SU-DHL-6 (cell line): ENCODE data around the gene RIN3.

Experiments
- H2AFZ ChIP-seq: fragments of 200-600 bp; sonication (generic); 2 replicates; pipeline ENCODE4 v1.6.1; 2014; ENCODE audit warnings: low read depth, mild to moderate bottlenecking, moderate library complexity, mixed read lengths, antibody characterized with exemption, low read length; ENCODE audit not compliant: severe bottlenecking
- H3F3A ChIP-seq: fragments of 200-600 bp; shearing (Covaris generic); 2 replicates; pipeline ENCODE4 v1.6.0; 2016; ENCODE audit warnings: antibody characterized with exemption, mild to moderate bottlenecking; ENCODE audit not compliant: insufficient read depth
- H3K27ac ChIP-seq: fragments of 200-600 bp; sonication (generic); 2 replicates; pipeline ENCODE4 v1.5.1; 2016; ENCODE audit warnings: low read depth, mild to moderate bottlenecking, low read length, moderate library complexity, mixed read lengths
- H3K27me3 ChIP-seq: fragments of 200-600 bp; sonication (generic), shearing (Covaris generic); 2 replicates; pipeline ENCODE4 v1.6.0; 2014; ENCODE audit warnings: mild to moderate bottlenecking, low read length
- H3K36me3 ChIP-seq: fragments of 200-600 bp; sonication (generic); 2 replicates; pipeline ENCODE4 v1.6.1; 2014; ENCODE audit warnings: mild to moderate bottlenecking, low read length, mixed read lengths
- H3K4me2 ChIP-seq: fragments of 300-600, 200-600 bp; shearing (Covaris generic), sonication (generic); 2 replicates; pipeline ENCODE4 v1.6.0; 2014; ENCODE audit warnings: low read length, low read depth, mild to moderate bottlenecking; ENCODE audit not compliant: poor library complexity, severe bottlenecking
- H3K4me3 ChIP-seq: fragments of 200-600 bp; sonication (generic); 2 replicates; pipeline ENCODE4 v1.5.1; 2014; ENCODE audit warnings: antibody characterized with exemption, low read length, mild to moderate bottlenecking, mixed read lengths; ENCODE audit not compliant: insufficient read depth, poor library complexity, severe bottlenecking
- H3K79me2 ChIP-seq: fragments of 200-600 bp; sonication (generic); 2 replicates; pipeline ENCODE4 v1.6.1; 2014; ENCODE audit warnings: mild to moderate bottlenecking, low read length, moderate library complexity; ENCODE audit not compliant: insufficient read depth
- H3K9ac ChIP-seq: fragments of 200-600 bp; sonication (generic); 2 replicates; pipeline ENCODE4 v1.7.0; 2014; ENCODE audit warnings: mild to moderate bottlenecking, low read length
- H3K9me2 ChIP-seq: fragments of 200-600 bp; sonication (generic); replicated peaks from 2 replicates; pipeline ENCODE4 v1.6.1; 2014; ENCODE audit warnings: low read length; ENCODE audit not compliant: insufficient read depth
- H3K9me3 ChIP-seq: fragments of 200-600 bp; sonication (generic); 2 replicates; pipeline ENCODE4 v1.6.1; 2014; ENCODE audit warnings: low read length, mixed read lengths; ENCODE audit not compliant: insufficient read depth
- H4K20me1 ChIP-seq: fragments of 200-600 bp; sonication (generic); 2 replicates; pipeline ENCODE4 v1.6.1; 2014; ENCODE audit warnings: low read depth, mild to moderate bottlenecking, antibody characterized with exemption, low read length, moderate library complexity, mixed read lengths
- EZH2phosphoT487 ChIP-seq: fragments of 200-600 bp; sonication (generic), shearing (Covaris generic); conservative IDR thresholded peaks from 2 replicates; pipeline ENCODE4 v1.6.1; 2018; ENCODE audit warnings: mild to moderate bottlenecking, antibody characterized with exemption, low read length, moderate library complexity, mixed read lengths
- TF ChIP-seq, protein P1 (sequence below): fragments of 200-600 bp; sonication (generic); IDR thresholded peaks from one replicate; pipeline ENCODE4 v1.5.1; 2017; ENCODE audit warnings: antibody characterized with exemption, mild to moderate bottlenecking, low read length, moderate library complexity; ENCODE audit not compliant: insufficient read depth, poor library complexity, severe bottlenecking

Gene RIN3

DNA sequence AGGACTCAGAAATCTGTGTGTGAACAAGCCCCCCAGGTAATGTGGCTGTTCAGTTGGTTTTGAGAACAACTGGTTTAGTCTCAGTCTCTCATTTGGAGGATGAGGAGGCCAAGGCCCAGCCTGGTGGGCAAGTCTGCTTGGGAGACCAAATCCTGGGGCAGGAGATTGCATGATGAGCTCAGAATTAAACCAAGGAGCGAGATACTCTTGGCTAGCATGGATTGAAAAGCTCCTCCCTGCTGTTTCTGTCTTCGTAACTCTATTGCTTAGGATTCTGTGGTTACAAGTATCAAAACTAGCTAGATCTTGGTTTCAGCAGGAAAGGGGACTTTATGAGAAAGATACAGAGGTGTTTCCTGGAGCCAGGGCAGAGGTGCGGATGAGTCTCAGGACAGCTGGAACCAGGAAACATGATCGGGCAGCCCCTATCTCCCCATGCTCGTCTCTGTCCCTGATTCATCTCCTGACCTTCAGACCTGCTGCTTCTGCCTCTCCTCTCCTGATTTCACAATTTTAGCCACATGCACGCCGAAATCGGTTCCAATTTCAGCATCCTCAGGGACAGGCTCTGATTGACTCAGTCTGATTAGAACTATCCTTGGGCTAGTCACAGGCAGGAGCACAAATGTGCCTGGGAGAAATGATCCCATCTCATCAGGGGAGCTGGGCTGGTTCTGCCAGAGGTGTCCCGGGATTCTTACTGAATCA, 40.2 kb upstream of the RIN3 start:
- Histone ChIP-seq H3K27ac (no peak overlapping the region), H3K36me3 (no peaks in the 10 kb centered on the region), H3K9me2 (no peaks in the 10 kb centered on the region), H3K9me3 (no peaks in the 10 kb centered on the region), H3K79me2 (no peaks in the 10 kb centered on the region), H3K27me3 (no peaks in the 10 kb centered on the region), H3K4me2 (no peak overlapping the region), H4K20me1 (no peaks in the 10 kb centered on the region), H3F3A (no peaks in the 10 kb centered on the region), H2AFZ (no peak overlapping the region), H3K9ac (no peak overlapping the region), H3K4me3 (no peak overlapping the region)
- no peak for TF ChIP-seq EZH2phosphoT487
- TF ChIP-seq, protein P1, sequence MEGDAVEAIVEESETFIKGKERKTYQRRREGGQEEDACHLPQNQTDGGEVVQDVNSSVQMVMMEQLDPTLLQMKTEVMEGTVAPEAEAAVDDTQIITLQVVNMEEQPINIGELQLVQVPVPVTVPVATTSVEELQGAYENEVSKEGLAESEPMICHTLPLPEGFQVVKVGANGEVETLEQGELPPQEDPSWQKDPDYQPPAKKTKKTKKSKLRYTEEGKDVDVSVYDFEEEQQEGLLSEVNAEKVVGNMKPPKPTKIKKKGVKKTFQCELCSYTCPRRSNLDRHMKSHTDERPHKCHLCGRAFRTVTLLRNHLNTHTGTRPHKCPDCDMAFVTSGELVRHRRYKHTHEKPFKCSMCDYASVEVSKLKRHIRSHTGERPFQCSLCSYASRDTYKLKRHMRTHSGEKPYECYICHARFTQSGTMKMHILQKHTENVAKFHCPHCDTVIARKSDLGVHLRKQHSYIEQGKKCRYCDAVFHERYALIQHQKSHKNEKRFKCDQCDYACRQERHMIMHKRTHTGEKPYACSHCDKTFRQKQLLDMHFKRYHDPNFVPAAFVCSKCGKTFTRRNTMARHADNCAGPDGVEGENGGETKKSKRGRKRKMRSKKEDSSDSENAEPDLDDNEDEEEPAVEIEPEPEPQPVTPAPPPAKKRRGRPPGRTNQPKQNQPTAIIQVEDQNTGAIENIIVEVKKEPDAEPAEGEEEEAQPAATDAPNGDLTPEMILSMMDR = no peak

- H3K4me2 ChIP-seq = no peak overlapping the region
- H3K9ac ChIP-seq = no peak overlapping the region
- no peaks in the 10 kb centered on the region for H3K9me2 ChIP-seq
- H3K36me3 ChIP-seq = no peaks in the 10 kb centered on the region
- H3K9me3 ChIP-seq = no peaks in the 10 kb centered on the region
- no peak overlapping the region for H3K27ac ChIP-seq
- no peaks in the 10 kb centered on the region for H4K20me1 ChIP-seq
- no peaks in the 10 kb centered on the region for H3F3A ChIP-seq
- TF ChIP-seq EZH2phosphoT487 = no peak
- TF ChIP-seq, protein P1 = no peak
- H3K27me3 ChIP-seq = no peaks in the 10 kb centered on the region
- no peak overlapping the region for H2AFZ ChIP-seq
- H3K79me2 ChIP-seq = no peaks in the 10 kb centered on the region
- H3K4me3 ChIP-seq = no peak overlapping the region
Observed at GRCh38 chr14:92473969-92474535, 39.5 kb upstream of the RIN3 start.

- H3K27me3 ChIP-seq = no peaks in the 10 kb centered on the region
- no peak overlapping the region for H3K9ac ChIP-seq
- no peaks in the 10 kb centered on the region for H3F3A ChIP-seq
- no peak overlapping the region for H3K4me3 ChIP-seq
- H3K9me2 ChIP-seq = no peaks in the 10 kb centered on the region
- H2AFZ ChIP-seq = no peak overlapping the region
- TF ChIP-seq, protein P1 = no peak
- TF ChIP-seq EZH2phosphoT487 = no peak
- no peak overlapping the region for H3K27ac ChIP-seq
- no peaks in the 10 kb centered on the region for H3K9me3 ChIP-seq
- no peak overlapping the region for H3K4me2 ChIP-seq
- H3K79me2 ChIP-seq = no peaks in the 10 kb centered on the region
- H3K36me3 ChIP-seq = no peaks in the 10 kb centered on the region
- H4K20me1 ChIP-seq = no peaks in the 10 kb centered on the region
Observed at GRCh38 chr14:92475037-92475436, 38.5 kb upstream of the RIN3 start.
